Measurements from ENCODE around the gene GOSR1.
"Not testable (repeated sequence)": the region's sequence is repeated elsewhere in the genome, so short reads cannot be mapped to it uniquely, and the experiment has no call there.

Gene GOSR1

GRCh38 chr17:30519707-30520106 is 42.5 kb downstream of the GOSR1 start:
- no peak for DNase-seq
- TF ChIP-seq, protein P1, sequence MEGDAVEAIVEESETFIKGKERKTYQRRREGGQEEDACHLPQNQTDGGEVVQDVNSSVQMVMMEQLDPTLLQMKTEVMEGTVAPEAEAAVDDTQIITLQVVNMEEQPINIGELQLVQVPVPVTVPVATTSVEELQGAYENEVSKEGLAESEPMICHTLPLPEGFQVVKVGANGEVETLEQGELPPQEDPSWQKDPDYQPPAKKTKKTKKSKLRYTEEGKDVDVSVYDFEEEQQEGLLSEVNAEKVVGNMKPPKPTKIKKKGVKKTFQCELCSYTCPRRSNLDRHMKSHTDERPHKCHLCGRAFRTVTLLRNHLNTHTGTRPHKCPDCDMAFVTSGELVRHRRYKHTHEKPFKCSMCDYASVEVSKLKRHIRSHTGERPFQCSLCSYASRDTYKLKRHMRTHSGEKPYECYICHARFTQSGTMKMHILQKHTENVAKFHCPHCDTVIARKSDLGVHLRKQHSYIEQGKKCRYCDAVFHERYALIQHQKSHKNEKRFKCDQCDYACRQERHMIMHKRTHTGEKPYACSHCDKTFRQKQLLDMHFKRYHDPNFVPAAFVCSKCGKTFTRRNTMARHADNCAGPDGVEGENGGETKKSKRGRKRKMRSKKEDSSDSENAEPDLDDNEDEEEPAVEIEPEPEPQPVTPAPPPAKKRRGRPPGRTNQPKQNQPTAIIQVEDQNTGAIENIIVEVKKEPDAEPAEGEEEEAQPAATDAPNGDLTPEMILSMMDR (IDR thresholded peaks at IDR 0.05) = no peak
- no peak overlapping the region for H3K4me3 ChIP-seq

DNA sequence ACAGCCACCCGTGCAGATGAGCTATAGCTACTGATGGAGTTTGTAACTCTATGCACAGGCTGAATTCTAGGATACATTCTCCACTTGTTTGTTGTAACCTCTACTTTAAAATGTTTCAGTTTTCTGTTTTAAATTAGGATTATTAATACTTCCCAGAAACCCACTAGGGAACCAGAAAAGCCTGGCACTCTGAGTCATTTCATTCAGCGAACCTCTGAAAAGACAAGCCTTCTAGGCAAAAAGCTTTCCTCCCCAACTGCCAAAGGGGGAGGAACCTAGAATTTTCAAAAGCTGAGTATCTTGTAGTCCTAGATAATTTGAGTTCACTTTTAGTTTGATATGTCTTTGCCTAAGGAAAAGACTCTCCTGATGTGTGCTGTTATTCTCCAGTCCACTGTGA is 43.2 kb downstream of the GOSR1 start:
- peaks cover 0 to 31% (median 16%) of the 10 kb centered on the region in 4 donors for H3K4me1 ChIP-seq
- peak overlapping the region; percentile 22 to 54 for H3K27ac ChIP-seq
- TF ChIP-seq, protein P1 (IDR thresholded peaks at IDR 0.05) = no peak
- no peak overlapping the region for H3K4me3 ChIP-seq
- peaks cover 3 to 34% (median 27%) of the 10 kb centered on the region in 3 donors for H3K36me3 ChIP-seq
- no peaks in the 10 kb centered on the region for H3K9me3 ChIP-seq
- intact Hi-C loops (cut with DNase I; ENCODE audit: low total_unique reads) = no loop called here
- DNase-seq = no peak
- H3K27me3 ChIP-seq = no peaks in the 10 kb centered on the region

More at GRCh38 chr17:30519707-30520106, 42.5 kb downstream of the GOSR1 start:
- intact Hi-C loops (cut with DNase I; ENCODE audit: low total_unique reads) = no loop called here
- Histone ChIP-seq H3K9me3 (no peaks in the 10 kb centered on the region), H3K27ac (peak overlapping the region; percentile 22 to 54), H3K36me3 (peaks cover 3 to 35% (median 34%) of the 10 kb centered on the region in 3 donors), H3K4me1 (peaks cover 0 to 27% (median 12%) of the 10 kb centered on the region in 4 donors), H3K27me3 (no peaks in the 10 kb centered on the region)

DNA sequence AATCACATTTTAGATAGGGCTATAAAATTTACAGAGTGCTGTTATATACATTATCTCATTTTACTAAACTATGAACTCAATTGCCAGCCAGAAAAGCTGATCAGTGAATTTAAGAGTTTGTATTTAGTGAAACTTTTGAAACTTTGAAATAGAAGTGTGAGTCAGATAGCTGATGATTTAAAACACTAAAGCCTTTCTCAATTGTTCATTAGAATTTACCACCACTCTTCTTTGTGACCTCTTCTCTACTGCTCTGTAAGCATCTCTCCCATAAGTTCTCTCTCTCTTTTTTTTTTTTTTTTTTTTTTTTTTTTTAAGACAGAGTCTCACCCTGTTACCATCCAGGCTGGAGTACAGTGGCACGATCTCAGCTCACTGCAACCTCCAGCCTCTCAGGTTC is 43.7 kb downstream of the GOSR1 start:
- intact Hi-C loops (cut with DNase I; ENCODE audit: low total_unique reads) = no loop called here
- Histone ChIP-seq H3K4me1 (peaks cover 0 to 31% (median 16%) of the 10 kb centered on the region in 4 donors), H3K36me3 (peaks cover 3 to 34% (median 27%) of the 10 kb centered on the region in 3 donors), H3K27me3 (no peaks in the 10 kb centered on the region), H3K27ac (peak overlapping the region; percentile 22 to 54), H3K4me3 (no peak overlapping the region), H3K9me3 (no peaks in the 10 kb centered on the region)
- DNase-seq = no peak
- TF ChIP-seq, protein P1 (IDR thresholded peaks at IDR 0.05) = no peak

GRCh38 chr17:30521766-30522165 is 44.6 kb downstream of the GOSR1 start:
- peaks cover 0 to 31% (median 16%) of the 10 kb centered on the region in 4 donors for H3K4me1 ChIP-seq
- H3K4me3 ChIP-seq = no peak overlapping the region
- no peaks in the 10 kb centered on the region for H3K27me3 ChIP-seq
- intact Hi-C loops (cut with DNase I; ENCODE audit: low total_unique reads) = no loop called here
- no peak overlapping the region for H3K27ac ChIP-seq
- H3K9me3 ChIP-seq = no peaks in the 10 kb centered on the region
- TF ChIP-seq, protein P1 (IDR thresholded peaks at IDR 0.05) = no peak
- no peak for DNase-seq
- H3K36me3 ChIP-seq = peaks cover 3 to 28% (median 27%) of the 10 kb centered on the region in 3 donors

- H3K27me3 ChIP-seq; H3K27ac ChIP-seq; DNase-seq; H3K4me3 ChIP-seq; H3K9me3 ChIP-seq; intact Hi-C loops (cut with DNase I; ENCODE audit: low total_unique reads): not testable (repeated sequence)
- Histone ChIP-seq H3K4me1 (peaks cover 0 to 31% (median 15%) of the 10 kb centered on the region in 4 donors), H3K36me3 (peaks cover 3 to 27% (median 25%) of the 10 kb centered on the region in 3 donors)
Observed at GRCh38 chr17:30523236-30523635, 46.0 kb downstream of the GOSR1 start.

GRCh38 chr17:30524847-30525246 is 47.6 kb downstream of the GOSR1 start:
- DNase-seq = no peak
- Histone ChIP-seq H3K4me1 (peaks cover 0 to 20% (median 13%) of the 10 kb centered on the region in 4 donors), H3K4me3 (no peak overlapping the region), H3K9me3 (no peaks in the 10 kb centered on the region), H3K27me3 (no peaks in the 10 kb centered on the region), H3K27ac (no peak overlapping the region), H3K36me3 (peaks cover 3 to 27% (median 25%) of the 10 kb centered on the region in 3 donors)
- TF ChIP-seq, protein P1 (IDR thresholded peaks at IDR 0.05) = no peak
- intact Hi-C loops (cut with DNase I; ENCODE audit: low total_unique reads) = no loop called here

Data from tibial artery (tissue), 4 donors.